Measurements from ENCODE around the gene CLECL1. TPM values are rescaled to one million over a fixed set of nuclear protein-coding genes. Genes with fewer than 3 reads are reported as not detected.
A peak's percentile ranks its signal among the peaks of the same experiment; 100 is the strongest.

Gene CLECL1
- total and polyA plus RNA-seq, 3 experiments from 2014 or later = 3.6 to 14.3 (median 4.7) TPM

DNA sequence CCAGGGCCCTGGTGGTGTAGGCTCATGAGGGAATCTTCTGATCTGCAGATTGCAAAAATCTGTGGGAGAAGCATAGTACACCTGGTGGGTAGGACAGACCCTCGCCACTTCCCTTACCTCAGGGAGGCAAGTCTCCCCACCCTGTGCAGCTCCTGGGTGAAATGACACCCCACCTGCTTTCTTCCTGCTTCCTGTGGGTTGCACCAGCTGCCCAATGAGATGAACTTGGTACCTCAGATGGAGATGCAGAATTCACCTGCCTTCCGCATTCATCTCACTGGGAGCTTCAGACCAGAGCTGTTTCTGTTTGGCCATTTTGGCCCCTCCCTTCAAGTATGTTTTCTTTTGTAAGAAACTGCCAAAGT lies 58.7 kb downstream of the CLECL1 start:
- Histone ChIP-seq H3K4me1 (ENCODE audit: insufficient read depth, low read length) (peaks cover 49% of the 10 kb centered on the region), H3K36me3 (ENCODE audit: insufficient read depth, low read length) (peaks cover 6% of the 10 kb centered on the region), H3K9me3 (ENCODE audit: low read length) (no peaks in the 10 kb centered on the region), H3K27me3 (ENCODE audit: insufficient read depth, low read length, poor library complexity, severe bottlenecking) (no peaks in the 10 kb centered on the region), H3K27ac (ENCODE audit: low read depth, low read length) (peak overlapping the region; percentile 52), H3K4me3 (ENCODE audit: low read length) (peak overlapping the region; percentile 66)
- peaks cover 64 to 89% (median 68%) of the 10 kb centered on the region in 3 donors for H3K4me1 Mint-ChIP-seq
- ChIA-PET POLR2A (interaction anchor here (0.6 to 1.5 kb wide), 9 partner anchors 9 to 59 kb away, joined by 3 to 15 read pairs (median 4); no protein-coding TSS in a partner anchor), CTCF (interaction anchor here (2.6 kb wide), 2 partner anchors 26 to 34 kb away, joined by 12 to 16 read pairs; no protein-coding TSS in a partner anchor)
- peaks cover 0 to 1% of the 10 kb centered on the region in 2 donors for H3K27me3 Mint-ChIP-seq
- peak overlapping the region; percentile 82 to 97 (median 94) for H3K27ac Mint-ChIP-seq
- H3K9me3 Mint-ChIP-seq = no peaks in the 10 kb centered on the region
- peak overlapping the region; percentile 86 to 98 (median 92) for H3K4me3 Mint-ChIP-seq
- peaks cover 23 to 83% (median 30%) of the 10 kb centered on the region in 3 donors for H3K36me3 Mint-ChIP-seq
- DNase-seq = peak; percentile 16 to 71 (median 64)

DNA sequence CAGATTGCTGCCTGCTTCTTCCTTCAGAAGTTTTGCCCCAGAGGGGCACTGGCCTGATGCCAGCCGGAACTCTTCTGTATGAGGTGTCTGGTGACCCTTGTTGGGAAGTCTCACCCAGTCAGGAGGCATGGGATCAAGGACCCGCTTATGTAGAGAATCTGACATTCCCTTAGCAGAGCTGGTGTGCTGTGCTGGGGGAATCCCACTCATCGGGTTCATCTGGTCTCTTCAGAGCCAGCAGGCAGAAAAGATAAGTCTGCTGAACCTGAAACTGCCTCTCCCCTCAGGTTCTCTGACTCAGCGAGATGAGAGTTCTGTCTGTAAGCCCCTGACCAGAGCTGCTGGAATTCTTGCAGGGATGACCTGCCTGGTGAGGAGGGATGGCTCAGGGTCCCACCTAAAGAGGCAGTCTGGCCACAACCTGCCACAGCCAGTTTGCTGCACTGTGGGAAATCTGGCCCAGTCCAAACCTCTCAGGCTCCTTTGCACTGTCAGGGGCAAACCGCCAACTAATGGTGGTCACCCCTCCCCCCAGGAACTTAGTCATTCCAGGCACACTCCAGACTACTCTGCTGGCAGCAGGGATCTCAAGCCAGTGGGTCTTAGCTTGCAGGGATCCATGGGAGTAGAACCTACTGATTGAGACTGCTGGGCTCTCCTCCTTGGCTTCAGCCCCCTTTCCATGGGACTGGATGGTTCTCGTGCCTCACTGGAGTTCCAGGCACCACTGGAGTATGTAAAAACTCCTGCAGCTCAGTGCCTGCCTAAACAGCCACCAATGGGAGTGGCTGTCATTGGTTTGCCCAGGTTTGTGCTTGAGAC lies 59.3 kb downstream of the CLECL1 start:
- no peaks in the 10 kb centered on the region for H3K9me3 ChIP-seq (ENCODE audit: low read length)
- peaks cover 66 to 88% (median 69%) of the 10 kb centered on the region in 3 donors for H3K4me1 Mint-ChIP-seq
- CTCF ChIA-PET = interaction anchor here (1.1 to 2.6 kb wide), 5 partner anchors 26 to 69 kb away, joined by 3 to 16 read pairs (median 4); no protein-coding TSS in a partner anchor
- peak overlapping the region; percentile 82 to 97 (median 94) for H3K27ac Mint-ChIP-seq
- no peaks in the 10 kb centered on the region for H3K9me3 Mint-ChIP-seq
- H3K27me3 Mint-ChIP-seq = peaks cover 0 to 1% of the 10 kb centered on the region in 2 donors
- peaks cover 52% of the 10 kb centered on the region for H3K4me1 ChIP-seq (ENCODE audit: insufficient read depth, low read length)
- H3K4me3 Mint-ChIP-seq = peak overlapping the region; percentile 86 to 98 (median 92)
- H3K36me3 ChIP-seq (ENCODE audit: insufficient read depth, low read length) = peaks cover 6% of the 10 kb centered on the region
- peak overlapping the region; percentile 52 for H3K27ac ChIP-seq (ENCODE audit: low read depth, low read length)
- DNase-seq = peak; percentile 42 to 79 (median 55)
- H3K4me3 ChIP-seq (ENCODE audit: low read length) = peak overlapping the region; percentile 66
- POLR2A ChIA-PET = interaction anchor here (0.8 to 1.6 kb wide), 10 partner anchors 8 to 58 kb away, joined by 3 to 15 read pairs (median 5); no protein-coding TSS in a partner anchor
- no peaks in the 10 kb centered on the region for H3K27me3 ChIP-seq (ENCODE audit: insufficient read depth, low read length, poor library complexity, severe bottlenecking)
- H3K36me3 Mint-ChIP-seq = peaks cover 23 to 82% (median 30%) of the 10 kb centered on the region in 3 donors

Other genes starting within 250 kb of the CLECL1 start
- gene KLRB1, start 125.2 kb downstream of the CLECL1 start, total RNA-seq = 1 to 10 TPM; 7.6 TPM
- gene KLRB1, start 125.2 kb downstream of the CLECL1 start, polyA plus RNA-seq = 249 TPM
- gene CLEC2D, start 63.4 kb downstream of the CLECL1 start, total RNA-seq = 100 to 1,000 TPM; 320 to 340 TPM
- 311 TPM for gene CLEC2D, start 63.4 kb downstream of the CLECL1 start, polyA plus RNA-seq
- gene CD69, start 27.8 kb upstream of the CLECL1 start, total RNA-seq = 10 to 100 TPM; 66.8 to 67.1 TPM
- 253 TPM for gene CD69, start 27.8 kb upstream of the CLECL1 start, polyA plus RNA-seq
- not detected for gene KLRF1, start 94.4 kb upstream of the CLECL1 start, total RNA-seq
- 52.1 TPM for gene KLRF1, start 94.4 kb upstream of the CLECL1 start, polyA plus RNA-seq
- 10 to 100 TPM; 13.7 to 16.5 TPM for gene CLEC2B, start 136.3 kb upstream of the CLECL1 start, total RNA-seq
- 72.9 TPM for gene CLEC2B, start 136.3 kb upstream of the CLECL1 start, polyA plus RNA-seq
- not detected for gene KLRF2, start 148.4 kb upstream of the CLECL1 start, total RNA-seq
- not detected for gene KLRF2, start 148.4 kb upstream of the CLECL1 start, polyA plus RNA-seq
- not detected for gene CLEC2A, start 199.3 kb upstream of the CLECL1 start, total RNA-seq
- not detected for gene CLEC2A, start 199.3 kb upstream of the CLECL1 start, polyA plus RNA-seq
- gene CLEC12A, start 238.3 kb upstream of the CLECL1 start, total RNA-seq = not detected
- gene CLEC12A, start 238.3 kb upstream of the CLECL1 start, polyA plus RNA-seq = not detected

All from CD8-positive, alpha-beta memory T cell (primary cell).